T-helper 2 cell treated with Interferon-gamma antibody and Interleukin-4, amounts not matched to agents 5 μg/mL and 100 μg/mL, for 36 hours (primary cell): ENCODE data around the gene TMCC1.
A peak's percentile ranks its signal among the peaks of the same experiment; 100 is the strongest.

Source experiments
- DNase-seq: peaks from one replicate; pipeline ENCODE4 v3.0.0; 2021; ENCODE audit warnings: low spot score
- H3K27ac Mint-ChIP-seq: one replicate; pipeline ENCODE4 v1.8.0; 2021; ENCODE audit warnings: mild to moderate bottlenecking, mixed read lengths
- H3K27me3 Mint-ChIP-seq: one replicate; pipeline ENCODE4 v1.8.0; 2021; ENCODE audit warnings: low read depth, mixed read lengths
- H3K36me3 Mint-ChIP-seq: one replicate; pipeline ENCODE4 v1.8.0; 2021; ENCODE audit warnings: low read depth, mixed read lengths
- H3K4me1 Mint-ChIP-seq: one replicate; pipeline ENCODE4 v1.8.0; 2021; ENCODE audit warnings: low read depth, mixed read lengths
- H3K4me3 Mint-ChIP-seq: one replicate; pipeline ENCODE4 v1.8.0; 2022; ENCODE audit warnings: mild to moderate bottlenecking, moderate library complexity, mixed read lengths
- H3K9me3 Mint-ChIP-seq: one replicate; pipeline ENCODE4 v1.8.0; 2021; ENCODE audit warnings: mixed read lengths

Gene TMCC1

DNA sequence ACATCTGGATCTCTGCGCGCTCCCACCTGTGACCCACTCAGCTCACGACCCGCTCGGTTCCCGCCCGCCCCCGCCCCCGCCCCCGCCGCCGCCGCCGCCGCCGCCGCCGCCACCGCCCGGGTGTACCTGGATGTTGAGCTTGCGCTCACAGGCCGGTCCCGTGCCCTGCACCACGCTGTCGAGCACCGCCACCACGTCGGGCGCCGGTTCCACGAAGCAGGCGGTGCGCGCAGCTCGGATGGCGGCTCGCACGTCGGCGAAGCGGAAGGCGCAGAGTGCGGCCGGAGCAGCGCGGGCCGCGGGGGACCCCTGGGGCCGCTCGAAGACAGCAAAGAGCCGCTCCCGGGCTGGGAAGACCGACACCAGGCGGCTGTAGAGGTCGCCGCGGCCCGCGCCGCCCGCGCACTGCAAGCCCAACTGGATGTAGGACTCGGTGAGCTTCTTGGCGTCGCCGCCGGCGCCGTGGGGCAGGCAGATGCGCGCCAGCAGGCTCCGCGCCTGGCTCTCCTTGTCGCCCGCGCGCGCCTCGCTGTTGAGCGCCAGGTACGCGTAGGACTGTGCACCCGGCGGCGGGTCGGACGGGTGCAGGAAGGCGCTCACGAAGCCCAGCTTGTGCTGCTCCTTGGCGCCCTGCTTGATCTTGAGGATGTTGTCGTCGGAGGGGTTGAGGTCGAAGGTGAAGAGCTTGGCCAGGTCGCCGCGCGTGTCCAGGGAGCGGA is 288.1 kb downstream of the TMCC1 start:
- peak; percentile 15 for DNase-seq
- Mint-ChIP-seq H3K27me3 (peaks cover 64% of the 10 kb centered on the region), H3K9me3 (no peaks in the 10 kb centered on the region), H3K4me1 (peaks cover 13% of the 10 kb centered on the region), H3K36me3 (peaks cover 1% of the 10 kb centered on the region), H3K4me3 (peak overlapping the region; percentile 88), H3K27ac (peak overlapping the region; percentile 17)

DNA sequence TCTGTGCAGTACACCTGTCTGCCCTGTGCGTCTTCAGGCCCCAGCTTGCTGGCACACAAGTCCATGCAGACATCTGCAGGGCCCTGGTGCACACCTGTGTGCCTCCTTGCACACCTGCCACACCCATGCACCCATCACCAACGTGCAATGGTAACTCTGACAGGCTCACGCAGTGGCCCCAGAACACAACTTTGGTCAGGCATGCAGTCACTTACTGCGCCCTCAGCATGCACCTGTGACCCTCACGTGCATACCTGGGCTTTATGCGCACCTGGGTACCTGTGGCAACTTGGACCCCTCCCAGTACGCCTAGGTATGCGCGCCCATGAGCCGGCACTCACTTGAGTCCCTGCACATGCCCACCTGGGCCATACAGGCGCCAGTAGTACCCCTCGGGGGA is 288.7 kb downstream of the TMCC1 start:
- Mint-ChIP-seq H3K36me3 (peaks cover 1% of the 10 kb centered on the region), H3K27ac (no peak overlapping the region), H3K9me3 (no peaks in the 10 kb centered on the region), H3K27me3 (peaks cover 63% of the 10 kb centered on the region), H3K4me3 (no peak overlapping the region), H3K4me1 (peaks cover 13% of the 10 kb centered on the region)
- DNase-seq: no peak

DNA sequence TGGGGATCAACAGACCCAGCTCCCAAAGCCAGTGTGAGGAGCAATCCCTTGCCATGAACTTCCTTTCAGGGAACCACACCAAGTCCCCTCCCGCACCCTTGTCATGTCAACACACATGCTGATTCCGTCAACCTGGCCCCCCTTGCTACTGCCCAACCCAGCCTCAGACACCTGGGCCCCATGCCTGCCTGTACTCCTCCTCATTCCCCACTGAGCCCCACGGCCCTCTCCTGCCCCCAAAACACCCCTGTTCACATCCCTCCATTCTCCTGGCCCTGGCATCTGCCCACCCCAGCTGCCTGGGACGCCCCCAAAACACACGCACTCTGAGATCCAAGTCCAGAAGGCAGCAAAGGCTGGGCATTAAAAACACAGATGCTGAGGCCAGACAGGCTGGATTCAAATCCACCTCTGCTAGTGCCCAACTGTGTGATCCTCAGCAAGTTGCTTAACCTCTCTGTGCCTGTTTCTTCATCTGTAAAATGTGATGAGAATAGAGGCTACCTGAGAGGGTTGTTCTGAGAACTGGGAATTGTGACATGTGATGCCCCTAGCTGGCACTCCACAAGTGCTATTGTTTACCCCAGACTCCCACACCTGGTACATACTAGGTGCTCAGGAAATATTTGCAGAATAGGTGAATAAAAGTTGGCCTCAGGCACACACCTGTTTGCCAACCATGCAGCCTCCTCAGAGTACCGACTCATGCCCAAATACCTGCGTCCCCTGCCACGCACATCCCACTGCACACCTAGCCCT is 289.3 kb downstream of the TMCC1 start:
- no peak for DNase-seq
- H3K27me3 Mint-ChIP-seq: peaks cover 65% of the 10 kb centered on the region
- no peak overlapping the region for H3K27ac Mint-ChIP-seq
- no peaks in the 10 kb centered on the region for H3K9me3 Mint-ChIP-seq
- H3K4me3 Mint-ChIP-seq: no peak overlapping the region
- peaks cover 13% of the 10 kb centered on the region for H3K4me1 Mint-ChIP-seq
- peaks cover 1% of the 10 kb centered on the region for H3K36me3 Mint-ChIP-seq

DNA sequence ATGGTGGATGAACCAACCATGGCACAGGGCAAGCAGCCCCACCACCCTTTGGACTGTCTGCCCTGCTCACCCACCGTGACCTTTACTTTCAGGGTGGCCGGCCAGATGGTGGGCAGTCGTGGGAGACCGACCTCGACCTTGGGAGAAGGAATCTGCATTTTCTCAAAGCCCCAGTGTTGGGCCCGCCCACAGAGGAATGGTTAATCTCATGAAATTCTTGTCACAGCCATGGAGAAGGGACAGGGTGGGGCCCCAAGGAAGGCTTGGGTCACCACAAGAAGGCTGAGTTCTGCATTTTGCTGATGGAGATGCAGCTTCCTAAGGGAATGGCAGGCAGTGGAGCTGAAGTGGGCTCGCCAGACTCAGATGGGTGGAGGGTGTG is 290.0 kb downstream of the TMCC1 start:
- Mint-ChIP-seq H3K27me3 (peaks cover 63% of the 10 kb centered on the region), H3K4me3 (no peak overlapping the region), H3K9me3 (no peaks in the 10 kb centered on the region), H3K27ac (no peak overlapping the region), H3K36me3 (peaks cover 1% of the 10 kb centered on the region), H3K4me1 (peaks cover 13% of the 10 kb centered on the region)
- DNase-seq: no peak

DNA sequence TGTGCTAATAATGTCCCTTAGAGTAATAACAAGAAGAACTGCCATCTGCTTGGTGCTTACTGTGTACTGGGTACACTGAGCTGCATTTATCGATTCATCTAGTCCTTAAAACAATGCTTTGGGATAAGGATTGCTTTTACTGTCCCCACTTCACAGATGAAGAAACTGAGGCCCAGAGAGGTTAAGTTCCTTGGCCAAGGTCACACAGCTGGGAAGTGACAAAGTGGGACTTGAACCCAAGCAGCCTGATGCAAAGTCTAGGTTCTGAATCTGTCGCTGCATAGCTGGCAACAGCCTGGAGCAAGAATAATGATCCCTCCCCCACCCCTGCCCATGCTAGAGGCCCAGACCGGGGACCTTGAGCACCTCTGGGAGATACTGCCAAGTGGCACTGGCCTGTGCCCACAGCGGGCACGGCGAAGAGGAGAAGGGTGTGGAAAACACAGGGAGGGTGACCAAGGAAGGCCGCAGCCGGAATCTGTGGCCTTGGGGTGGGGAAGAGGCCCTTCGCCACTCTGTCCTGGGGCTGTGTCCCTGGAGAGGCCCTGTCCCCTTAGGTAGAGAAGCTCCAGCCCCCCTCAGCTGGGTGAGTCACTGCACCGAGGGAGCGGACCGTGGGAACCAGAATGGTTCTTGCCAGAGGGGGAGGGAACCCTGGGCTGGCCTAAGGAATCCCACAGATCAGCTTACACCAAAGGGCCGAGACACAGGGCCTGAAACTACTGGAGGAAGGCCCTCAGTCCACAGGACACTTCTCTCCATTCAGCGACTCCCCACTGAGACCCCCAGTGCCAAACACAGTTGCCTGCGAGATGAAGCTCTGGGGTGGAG is 290.6 kb downstream of the TMCC1 start:
- H3K9me3 Mint-ChIP-seq: no peaks in the 10 kb centered on the region
- DNase-seq: no peak
- no peak overlapping the region for H3K4me3 Mint-ChIP-seq
- H3K27me3 Mint-ChIP-seq: peaks cover 60% of the 10 kb centered on the region
- H3K27ac Mint-ChIP-seq: no peak overlapping the region
- H3K36me3 Mint-ChIP-seq: peaks cover 1% of the 10 kb centered on the region
- peaks cover 10% of the 10 kb centered on the region for H3K4me1 Mint-ChIP-seq

DNA sequence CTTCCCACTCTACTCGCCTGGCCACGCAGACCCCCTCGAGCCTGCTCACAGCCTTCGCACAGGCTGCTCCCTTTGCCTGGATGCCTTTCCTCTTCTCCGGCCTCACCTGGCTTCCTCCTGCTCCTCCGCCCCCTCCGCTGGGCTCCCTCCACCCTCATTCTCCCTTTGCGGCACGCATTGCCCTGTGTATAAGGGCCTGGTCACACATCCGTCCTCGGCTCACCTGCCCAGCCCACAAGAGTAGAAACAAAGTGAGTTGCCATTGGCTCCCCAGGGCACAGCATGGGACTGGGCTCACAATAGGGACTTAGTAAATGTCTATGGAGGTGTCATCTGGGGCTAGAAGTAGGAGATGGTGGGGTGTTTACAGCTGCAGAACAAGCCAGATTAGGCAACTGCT is 291.2 kb downstream of the TMCC1 start:
- Mint-ChIP-seq H3K27ac (no peak overlapping the region), H3K27me3 (peaks cover 55% of the 10 kb centered on the region), H3K4me3 (no peak overlapping the region), H3K9me3 (no peaks in the 10 kb centered on the region), H3K4me1 (peaks cover 9% of the 10 kb centered on the region), H3K36me3 (peaks cover 1% of the 10 kb centered on the region)
- DNase-seq: no peak

DNA sequence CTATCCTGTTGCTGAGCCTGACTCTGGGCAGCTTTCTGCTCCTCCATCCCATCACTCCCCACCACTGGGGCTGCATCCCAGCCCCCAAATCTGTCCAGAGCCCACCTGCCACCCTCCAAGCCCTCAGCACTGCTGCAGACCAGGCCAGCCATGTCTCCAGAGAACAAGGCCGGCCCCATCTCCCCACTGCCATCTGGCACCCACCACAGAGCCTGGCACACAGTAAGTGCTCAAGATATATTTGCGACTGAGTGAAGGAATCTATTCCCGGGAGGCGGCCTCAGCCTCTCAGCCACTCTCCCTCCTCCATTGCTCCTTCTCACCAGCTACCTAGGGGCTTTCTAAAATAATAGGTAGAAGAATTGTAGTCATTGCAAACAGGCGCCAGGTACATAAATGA is 291.8 kb downstream of the TMCC1 start:
- H3K27ac Mint-ChIP-seq: no peak overlapping the region
- DNase-seq: no peak
- H3K9me3 Mint-ChIP-seq: no peaks in the 10 kb centered on the region
- H3K4me3 Mint-ChIP-seq: no peak overlapping the region
- peaks cover 5% of the 10 kb centered on the region for H3K4me1 Mint-ChIP-seq
- peaks cover 1% of the 10 kb centered on the region for H3K36me3 Mint-ChIP-seq
- peaks cover 51% of the 10 kb centered on the region for H3K27me3 Mint-ChIP-seq

DNA sequence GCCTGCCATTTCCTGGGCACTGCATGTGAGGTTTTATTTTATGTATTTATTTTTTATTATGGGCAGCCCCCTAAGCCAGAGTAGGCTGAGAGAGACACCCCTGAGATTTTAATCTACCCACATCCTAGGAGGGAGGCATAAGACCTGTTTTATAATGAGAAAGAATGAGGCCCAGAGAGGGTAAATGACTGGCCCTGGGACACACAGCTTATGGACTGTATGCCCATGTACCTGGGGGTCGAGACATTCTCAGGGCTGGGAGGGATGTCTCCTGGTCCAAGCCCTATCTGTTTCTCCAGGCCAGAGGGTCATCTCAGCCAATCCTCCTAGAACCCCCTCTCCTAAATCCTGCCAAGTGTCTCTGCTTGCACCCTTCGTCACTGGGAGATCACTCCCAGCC is 293.2 kb downstream of the TMCC1 start:
- Mint-ChIP-seq H3K27ac (no peak overlapping the region), H3K9me3 (no peaks in the 10 kb centered on the region), H3K4me1 (peaks cover 2% of the 10 kb centered on the region), H3K27me3 (peaks cover 52% of the 10 kb centered on the region), H3K4me3 (no peak overlapping the region), H3K36me3 (no peaks in the 10 kb centered on the region)
- no peak for DNase-seq

DNA sequence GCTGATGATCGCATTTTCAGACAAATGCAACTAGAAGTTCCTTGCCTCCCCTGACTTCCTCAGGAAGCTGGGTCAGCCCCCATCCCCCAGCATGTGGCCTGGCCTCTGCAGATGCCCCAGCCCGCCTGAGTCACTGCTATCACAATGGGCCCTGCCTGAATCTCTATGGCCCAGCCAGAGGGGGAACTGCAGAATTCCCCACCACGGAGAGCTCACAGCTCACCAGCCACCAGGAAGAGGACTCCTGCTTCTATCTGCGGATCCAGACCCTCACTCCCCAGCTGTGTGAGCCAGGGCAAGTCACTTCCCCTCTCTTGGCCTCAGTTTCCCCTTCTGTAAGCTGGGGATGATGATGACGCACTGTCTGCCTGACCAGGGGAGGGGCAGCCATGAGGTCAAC is 293.9 kb downstream of the TMCC1 start:
- Mint-ChIP-seq H3K36me3 (no peaks in the 10 kb centered on the region), H3K4me3 (no peak overlapping the region), H3K27ac (no peak overlapping the region), H3K9me3 (no peaks in the 10 kb centered on the region), H3K4me1 (peaks cover 2% of the 10 kb centered on the region), H3K27me3 (peaks cover 55% of the 10 kb centered on the region)
- DNase-seq: no peak

DNA sequence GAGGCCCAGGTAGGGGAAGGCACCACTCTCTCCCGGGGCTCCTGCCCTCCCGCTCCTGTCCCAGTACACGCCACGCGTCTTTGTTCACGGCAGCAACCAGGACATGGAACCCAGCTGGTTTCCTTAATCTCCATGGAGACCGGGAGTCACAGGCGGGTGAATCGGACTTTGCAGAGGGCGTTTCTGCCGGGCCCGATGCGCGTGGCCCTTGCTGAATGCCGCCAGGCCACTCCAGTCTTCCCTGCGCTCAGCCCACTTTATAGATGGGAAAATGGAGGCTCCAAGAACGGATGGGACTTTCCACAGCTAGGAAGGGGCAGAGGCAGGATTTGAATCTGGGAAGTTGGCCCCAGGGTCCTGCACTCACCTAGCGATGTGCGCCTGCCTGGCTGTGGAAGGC is 294.4 kb downstream of the TMCC1 start:
- no peak overlapping the region for H3K27ac Mint-ChIP-seq
- peaks cover 3% of the 10 kb centered on the region for H3K4me1 Mint-ChIP-seq
- H3K9me3 Mint-ChIP-seq: no peaks in the 10 kb centered on the region
- H3K4me3 Mint-ChIP-seq: no peak overlapping the region
- H3K27me3 Mint-ChIP-seq: peaks cover 54% of the 10 kb centered on the region
- no peaks in the 10 kb centered on the region for H3K36me3 Mint-ChIP-seq
- DNase-seq: no peak

DNA sequence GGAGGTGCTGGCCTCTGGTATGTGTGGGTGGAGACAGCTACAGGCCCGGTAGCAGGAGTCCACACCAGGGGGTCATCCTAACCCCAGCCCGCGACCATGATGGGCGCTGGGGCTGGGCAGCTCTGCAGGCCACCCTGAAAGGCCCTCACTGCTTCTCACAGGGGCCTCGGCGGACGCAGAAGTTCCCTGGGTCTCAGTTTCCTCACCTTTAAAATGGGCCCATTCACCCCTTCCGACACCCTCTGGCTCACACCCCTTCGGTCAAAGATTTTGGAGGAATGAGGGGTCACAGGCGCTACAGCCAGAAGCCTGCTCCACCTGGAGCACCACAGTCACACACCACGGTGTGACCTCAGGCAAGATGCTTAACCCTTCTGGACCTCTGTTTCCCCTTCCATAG is 295.0 kb downstream of the TMCC1 start:
- H3K27ac Mint-ChIP-seq: no peak overlapping the region

DNA sequence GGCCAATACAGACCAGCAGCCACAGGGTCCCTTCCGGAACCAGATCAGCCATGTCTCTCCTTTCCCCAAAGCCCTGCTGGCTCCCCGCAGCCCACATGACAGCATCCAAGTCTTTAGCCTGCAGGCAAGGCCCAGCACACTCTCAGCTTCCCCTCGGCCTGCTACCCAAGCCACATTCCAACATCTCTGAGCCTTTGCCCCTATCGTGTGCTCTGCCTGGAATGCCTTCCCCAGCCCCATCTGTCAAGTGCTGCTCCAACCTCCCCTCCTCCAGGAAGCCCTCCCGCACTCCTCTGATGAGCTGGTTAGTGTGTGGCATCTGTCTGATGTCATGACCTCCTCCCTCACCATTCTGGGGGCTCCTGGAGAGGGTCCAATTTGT is 295.5 kb downstream of the TMCC1 start:
- no peak overlapping the region for H3K27ac Mint-ChIP-seq
- peaks cover 54% of the 10 kb centered on the region for H3K27me3 Mint-ChIP-seq
- H3K9me3 Mint-ChIP-seq: no peaks in the 10 kb centered on the region
- no peak for DNase-seq
- no peaks in the 10 kb centered on the region for H3K36me3 Mint-ChIP-seq
- no peak overlapping the region for H3K4me3 Mint-ChIP-seq
- H3K4me1 Mint-ChIP-seq: peaks cover 14% of the 10 kb centered on the region

More for the DNA sequence above, 295.0 kb downstream of the TMCC1 start:
- Mint-ChIP-seq H3K27me3 (peaks cover 53% of the 10 kb centered on the region), H3K9me3 (no peaks in the 10 kb centered on the region), H3K36me3 (no peaks in the 10 kb centered on the region), H3K4me3 (no peak overlapping the region), H3K4me1 (peaks cover 9% of the 10 kb centered on the region)
- DNase-seq: no peak
